Neural cell (in vitro differentiated cells): Measurements from ENCODE around the gene ADAMTS6.

ENCODE experiments used
- CTCF ChIP-seq: fragments of 450-650 bp; IDR thresholded peaks from 2 replicates; pipeline ENCODE4 v1.5.1; 2014; ENCODE audit warnings: antibody characterized with exemption, mild to moderate bottlenecking, moderate library complexity; ENCODE audit not compliant: poor library complexity, severe bottlenecking
- EP300 ChIP-seq: fragments of 450-650 bp; conservative IDR thresholded peaks from 2 replicates; pipeline ENCODE4 v1.6.1; 2014; ENCODE audit warnings: antibody characterized with exemption, mild to moderate bottlenecking, moderate library complexity; ENCODE audit not compliant: poor library complexity, severe bottlenecking
- EZH2 ChIP-seq: fragments of 200-600, 300-800 bp; shearing (Covaris generic), sonication (generic); IDR thresholded peaks from 2 replicates; pipeline ENCODE4 v1.6.1; 2014; ENCODE audit warnings: antibody characterized with exemption, low read length, borderline replicate concordance, mild to moderate bottlenecking; ENCODE audit not compliant: insufficient read depth, poor library complexity, severe bottlenecking
- MXI1 ChIP-seq: fragments of 450-650 bp; conservative IDR thresholded peaks from 2 replicates; pipeline ENCODE4 v1.6.1; 2014; ENCODE audit warnings: antibody characterized with exemption, mild to moderate bottlenecking; ENCODE audit not compliant: poor library complexity, severe bottlenecking
- POLR2AphosphoS5 ChIP-seq: IDR thresholded peaks from 2 replicates; pipeline ENCODE4 v1.6.1; 2012
- RAD21 ChIP-seq: fragments of 450-650 bp; conservative IDR thresholded peaks from 2 replicates; pipeline ENCODE4 v1.6.1; 2014; ENCODE audit warnings: antibody characterized with exemption, mild to moderate bottlenecking, moderate library complexity
- REST ChIP-seq: IDR thresholded peaks from 2 replicates; pipeline ENCODE4 v1.6.1; 2012; ENCODE audit warnings: borderline replicate concordance
- SMC3 ChIP-seq: fragments of 450-650 bp; conservative IDR thresholded peaks from 2 replicates; pipeline ENCODE4 v1.6.1; 2014; ENCODE audit warnings: antibody characterized with exemption, mild to moderate bottlenecking, moderate library complexity; ENCODE audit not compliant: poor library complexity
- TAF1 ChIP-seq: IDR thresholded peaks from 2 replicates; pipeline ENCODE4 v1.6.1; 2012; ENCODE audit warnings: low read depth

- TF ChIP-seq EP300: no peak
- TF ChIP-seq CTCF: no peak
- TF ChIP-seq REST: no peak
- no peak for TF ChIP-seq POLR2AphosphoS5
- no peak for TF ChIP-seq TAF1
- no peak for TF ChIP-seq EZH2
- TF ChIP-seq SMC3: no peak
- no peak for TF ChIP-seq RAD21
- no peak for TF ChIP-seq MXI1
Measured at GRCh38 chr5:65101632-65102100, 380.1 kb downstream of the ADAMTS6 start.
